WERI-Rb-1 (cell line): ENCODE data around the gene LAPTM5.
A peak's percentile ranks its signal among the peaks of the same experiment; 100 is the strongest.

Experiments
- DNase-seq: peaks from one replicate; pipeline ENCODE4 v3.0.0-alpha.2; 2020
- H3K27ac ChIP-seq: fragments of 250-450 bp; sonication (Bioruptor Pico); 2 replicates; pipeline ENCODE4 v1.5.1; 2020; ENCODE audit warnings: mild to moderate bottlenecking, moderate library complexity
- H3K27me3 ChIP-seq: fragments of 250-450 bp; sonication (Bioruptor Pico); 2 replicates; pipeline ENCODE4 v1.5.1; 2021; ENCODE audit warnings: mild to moderate bottlenecking, low read depth, moderate library complexity; ENCODE audit not compliant: insufficient read depth, severe bottlenecking
- H3K36me3 ChIP-seq: fragments of 250-450 bp; sonication (Bioruptor Pico); 2 replicates; pipeline ENCODE4 v1.5.1; 2020; ENCODE audit warnings: mild to moderate bottlenecking, moderate library complexity
- H3K4me3 ChIP-seq: 2 replicates; pipeline ENCODE4 v1.5.1; 2011; ENCODE audit warnings: low read depth, mild to moderate bottlenecking, control low read depth, low read length
- H3K9me3 ChIP-seq: fragments of 250-450 bp; sonication (Bioruptor Pico); 2 replicates; pipeline ENCODE4 v1.5.1; 2021; ENCODE audit warnings: mild to moderate bottlenecking, moderate library complexity; ENCODE audit not compliant: severe bottlenecking
- TF ChIP-seq, protein P1 (sequence below): IDR thresholded peaks from 2 replicates; pipeline ENCODE4 v1.5.1; 2011; ENCODE audit warnings: low read depth, mild to moderate bottlenecking, control low read depth, inconsistent platforms, low read length

LAPTM5 gene

DNA sequence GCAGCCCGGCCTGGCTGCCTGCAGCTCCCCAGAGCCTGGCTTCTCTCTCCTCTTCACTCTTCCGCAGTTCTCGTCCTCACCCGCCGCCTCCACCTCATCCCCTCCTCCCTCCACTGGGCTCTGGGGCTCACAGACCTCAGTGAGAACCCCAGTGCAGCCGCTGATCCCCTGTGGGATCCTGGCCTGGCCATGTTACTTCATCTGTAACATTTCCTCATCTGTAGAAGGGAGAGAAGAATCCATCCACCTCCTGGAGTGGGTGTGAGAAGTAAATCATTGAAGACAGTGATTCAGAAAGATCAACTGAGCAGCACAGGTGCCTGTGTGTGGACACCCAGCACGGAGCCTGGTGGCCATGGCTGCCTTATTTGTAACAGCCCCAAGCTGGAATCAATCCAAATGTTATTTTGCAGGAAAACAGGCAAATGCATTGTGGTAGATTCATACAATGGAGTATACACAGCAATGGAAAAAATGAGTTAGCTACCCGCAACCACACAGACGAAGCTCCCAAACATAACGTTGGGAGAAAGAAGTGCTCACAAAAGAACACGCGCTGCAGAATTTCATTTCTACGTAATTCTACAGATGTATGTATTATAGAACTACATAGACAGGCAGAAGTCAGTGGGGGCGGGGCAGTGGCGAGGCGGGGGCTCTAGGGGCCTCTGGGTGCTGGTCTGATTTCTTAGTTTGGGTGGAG lies 8.7 kb downstream of the LAPTM5 start:
- H3K36me3 ChIP-seq = no peaks in the 10 kb centered on the region
- H3K4me3 ChIP-seq = no peak overlapping the region
- no peaks in the 10 kb centered on the region for H3K27me3 ChIP-seq
- no peaks in the 10 kb centered on the region for H3K9me3 ChIP-seq
- TF ChIP-seq, protein P1, sequence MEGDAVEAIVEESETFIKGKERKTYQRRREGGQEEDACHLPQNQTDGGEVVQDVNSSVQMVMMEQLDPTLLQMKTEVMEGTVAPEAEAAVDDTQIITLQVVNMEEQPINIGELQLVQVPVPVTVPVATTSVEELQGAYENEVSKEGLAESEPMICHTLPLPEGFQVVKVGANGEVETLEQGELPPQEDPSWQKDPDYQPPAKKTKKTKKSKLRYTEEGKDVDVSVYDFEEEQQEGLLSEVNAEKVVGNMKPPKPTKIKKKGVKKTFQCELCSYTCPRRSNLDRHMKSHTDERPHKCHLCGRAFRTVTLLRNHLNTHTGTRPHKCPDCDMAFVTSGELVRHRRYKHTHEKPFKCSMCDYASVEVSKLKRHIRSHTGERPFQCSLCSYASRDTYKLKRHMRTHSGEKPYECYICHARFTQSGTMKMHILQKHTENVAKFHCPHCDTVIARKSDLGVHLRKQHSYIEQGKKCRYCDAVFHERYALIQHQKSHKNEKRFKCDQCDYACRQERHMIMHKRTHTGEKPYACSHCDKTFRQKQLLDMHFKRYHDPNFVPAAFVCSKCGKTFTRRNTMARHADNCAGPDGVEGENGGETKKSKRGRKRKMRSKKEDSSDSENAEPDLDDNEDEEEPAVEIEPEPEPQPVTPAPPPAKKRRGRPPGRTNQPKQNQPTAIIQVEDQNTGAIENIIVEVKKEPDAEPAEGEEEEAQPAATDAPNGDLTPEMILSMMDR = no peak
- peak overlapping the region; percentile 94 for H3K27ac ChIP-seq
- peak; percentile 59 for DNase-seq

DNA sequence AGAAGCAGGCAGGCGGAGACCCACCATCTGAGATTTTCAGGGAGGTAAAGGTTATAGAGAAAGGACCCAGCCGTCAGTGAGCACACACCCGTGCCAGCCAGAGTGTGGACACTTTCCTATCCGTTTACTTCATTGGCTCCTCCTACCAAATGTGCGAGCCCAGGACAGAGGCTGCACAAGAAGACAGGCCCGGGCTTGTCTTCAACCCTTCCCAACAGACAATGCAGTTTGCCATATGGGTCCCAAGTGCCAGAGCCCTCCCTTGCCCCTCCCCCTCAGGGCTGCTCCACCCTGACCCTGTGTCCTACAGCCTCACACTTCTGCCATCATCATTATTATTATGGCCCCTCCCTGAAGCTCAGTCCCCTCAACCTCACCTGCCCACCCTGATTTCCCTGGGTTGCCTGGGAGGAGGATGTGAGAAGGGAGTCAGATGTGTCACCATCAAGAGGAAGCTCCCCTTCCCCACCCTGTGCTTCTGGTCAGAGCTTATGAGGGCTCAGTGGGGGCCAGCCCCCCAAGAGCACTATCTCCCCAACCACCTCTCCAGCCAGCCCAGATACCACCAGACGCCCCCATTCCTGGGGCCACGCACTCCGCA lies 9.4 kb downstream of the LAPTM5 start:
- H3K27me3 ChIP-seq = no peaks in the 10 kb centered on the region
- peak overlapping the region; percentile 94 for H3K27ac ChIP-seq
- no peaks in the 10 kb centered on the region for H3K9me3 ChIP-seq
- H3K36me3 ChIP-seq = no peaks in the 10 kb centered on the region
- peak; percentile 96 for DNase-seq
- H3K4me3 ChIP-seq = no peak overlapping the region
- TF ChIP-seq, protein P1 = no peak

DNA sequence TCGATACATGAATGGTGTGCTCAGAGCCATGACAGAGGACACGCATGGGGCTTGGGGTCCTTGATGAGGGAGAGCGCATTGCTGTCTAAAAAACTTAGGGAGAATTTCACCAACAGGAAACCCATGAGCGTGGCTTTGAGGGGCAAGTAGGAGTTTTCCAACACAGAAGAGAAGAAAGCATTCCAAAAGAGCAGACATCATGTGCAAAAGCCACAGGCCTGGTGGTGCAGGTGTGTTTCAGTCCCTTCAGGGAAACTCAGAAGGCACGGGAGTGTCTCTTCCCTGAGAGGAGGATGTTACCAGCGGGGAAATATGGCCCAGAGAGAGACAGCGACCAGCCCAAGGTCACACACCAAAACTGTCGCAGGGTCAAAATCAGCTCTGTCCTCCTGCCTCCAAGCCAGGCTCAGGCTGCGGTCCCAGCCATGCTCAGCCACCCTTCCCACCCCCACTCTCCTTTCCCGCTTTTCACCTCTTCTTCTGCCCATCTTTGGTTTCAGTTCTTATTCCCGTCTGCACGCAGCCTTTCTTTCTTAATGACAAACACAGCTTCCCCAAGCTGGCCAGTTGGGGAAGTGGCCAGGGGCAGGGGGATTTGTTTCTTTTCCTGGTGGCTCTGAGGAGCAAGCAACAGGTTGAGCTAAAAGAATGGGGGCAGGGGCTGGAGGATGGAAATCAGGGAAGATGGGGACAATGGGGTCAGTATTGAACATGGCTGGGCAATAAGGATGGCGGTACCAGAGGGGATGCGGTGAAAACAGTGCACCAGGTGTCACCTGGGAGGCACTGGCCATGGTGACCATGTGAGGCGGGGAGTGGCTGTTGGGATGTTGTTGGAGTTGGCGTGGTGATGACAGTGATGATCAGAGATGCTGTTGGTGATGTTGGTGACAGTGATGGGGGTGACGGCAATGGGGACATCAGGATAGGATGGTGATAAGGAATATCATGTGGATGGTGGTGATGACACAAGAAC lies 10.3 kb downstream of the LAPTM5 start:
- Histone ChIP-seq H3K36me3 (no peaks in the 10 kb centered on the region), H3K9me3 (no peaks in the 10 kb centered on the region), H3K4me3 (no peak overlapping the region), H3K27me3 (no peaks in the 10 kb centered on the region), H3K27ac (peak overlapping the region; percentile 94)
- no peak for DNase-seq
- TF ChIP-seq, protein P1 = no peak

DNA sequence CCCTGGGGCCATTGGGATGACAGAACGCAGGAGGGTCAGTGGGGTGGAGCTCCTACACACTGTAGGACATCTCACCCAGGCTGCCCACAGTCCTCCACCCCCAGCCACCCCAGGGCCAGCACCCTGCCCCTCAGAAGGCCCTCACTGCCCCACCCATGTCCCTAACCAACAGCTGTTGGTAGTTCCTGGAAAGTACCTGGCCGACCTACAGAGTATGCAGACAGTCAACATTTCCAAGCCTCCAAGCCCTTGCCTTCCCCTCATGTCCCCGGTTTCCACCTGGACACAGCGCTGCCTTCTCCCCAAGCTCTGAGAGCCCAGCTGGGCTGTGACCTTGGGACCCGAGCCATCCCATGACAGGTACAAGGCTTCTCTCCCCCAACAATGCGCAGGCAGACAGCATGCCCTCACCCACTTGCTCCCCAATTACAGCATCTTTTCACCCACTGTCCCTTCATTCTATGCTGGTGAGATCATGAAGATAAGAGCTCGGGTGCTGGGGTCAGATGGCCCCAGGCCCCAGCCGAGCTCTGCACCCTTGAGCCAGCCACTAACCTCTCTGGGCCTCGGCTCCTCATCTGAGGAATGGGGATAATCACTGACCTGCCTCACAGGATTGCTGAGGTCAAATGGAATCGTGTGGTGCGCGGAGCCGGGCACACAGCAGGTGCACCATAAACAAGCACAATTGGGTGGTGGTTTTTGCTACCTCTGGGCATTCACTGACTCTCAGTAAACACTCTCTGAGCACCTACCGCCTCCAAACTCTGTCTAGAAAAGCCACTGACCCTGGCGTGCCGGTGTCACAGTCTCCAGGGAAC lies 11.2 kb downstream of the LAPTM5 start:
- Histone ChIP-seq H3K9me3 (no peaks in the 10 kb centered on the region), H3K36me3 (no peaks in the 10 kb centered on the region), H3K4me3 (no peak overlapping the region), H3K27ac (peak overlapping the region; percentile 94), H3K27me3 (no peaks in the 10 kb centered on the region)
- TF ChIP-seq, protein P1 = no peak
- DNase-seq = no peak

DNA sequence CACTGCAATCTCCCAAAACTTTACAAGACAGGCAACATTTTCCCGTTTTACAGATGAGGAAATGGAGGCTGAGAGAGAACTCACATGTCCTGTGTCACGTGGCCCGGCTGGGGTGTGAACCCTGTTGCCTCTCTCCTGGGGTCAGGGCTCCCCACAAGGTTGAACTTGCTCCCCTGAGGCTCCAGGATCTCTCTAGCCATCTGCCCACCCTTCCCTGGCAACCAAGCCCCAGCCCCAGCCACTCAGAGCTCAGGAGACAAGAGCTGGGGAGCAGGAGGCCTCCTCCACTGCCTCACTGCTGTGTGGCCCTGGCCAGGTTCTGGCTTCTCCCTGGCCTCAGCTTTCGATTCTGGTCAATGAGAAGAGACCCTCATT lies 11.8 kb downstream of the LAPTM5 start:
- DNase-seq = peak; percentile 20
- Histone ChIP-seq H3K4me3 (no peak overlapping the region), H3K27ac (peak overlapping the region; percentile 94), H3K36me3 (no peaks in the 10 kb centered on the region), H3K27me3 (no peaks in the 10 kb centered on the region), H3K9me3 (no peaks in the 10 kb centered on the region)
- TF ChIP-seq, protein P1 = no peak
